NT2/D1 (cell line): ENCODE measurements around the gene DOCK3.

Source experiments
- SUZ12 ChIP-seq: IDR thresholded peaks from 2 replicates; pipeline ENCODE4 v1.6.1; 2011; ENCODE audit not compliant: insufficient read length, insufficient read depth; ENCODE audit errors: extremely low read depth
- YY1 ChIP-seq: IDR thresholded peaks from 2 replicates; pipeline ENCODE4 v1.6.1; 2011; ENCODE audit not compliant: insufficient read length, insufficient read depth
- ZNF274 ChIP-seq: IDR thresholded peaks from 2 replicates; pipeline ENCODE4 v1.6.1; 2011; ENCODE audit warnings: mild to moderate bottlenecking, low read depth, low read length

DNA sequence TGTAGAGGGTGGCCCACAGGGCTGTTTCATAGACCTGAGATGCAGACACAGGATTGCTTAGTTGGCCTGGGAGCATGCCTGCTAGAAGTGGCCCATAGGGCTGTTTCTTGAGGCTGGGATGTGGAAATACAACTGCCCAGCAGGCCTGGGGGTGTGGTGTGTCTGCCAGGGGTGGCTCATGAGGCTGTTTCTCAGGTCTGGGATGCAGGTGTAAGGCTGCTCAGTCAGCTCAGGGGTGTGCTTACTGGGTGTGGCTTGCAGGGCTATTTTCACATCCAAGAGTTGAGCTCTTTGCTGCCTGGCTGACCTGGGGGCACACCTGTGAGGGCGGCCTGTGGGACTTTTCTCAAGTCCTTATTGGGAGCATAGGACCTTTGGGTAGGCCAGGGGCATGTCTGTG lies 131.3 kb downstream of the DOCK3 start:
- TF ChIP-seq ZNF274 (no peak), YY1 (no peak), SUZ12 (no peak)
